Breast epithelium (tissue), 4 donors: ENCODE measurements around the gene R3HDML. TPM values are rescaled to one million over a fixed set of nuclear protein-coding genes. Genes with fewer than 3 reads are reported as not detected.

Source experiments
- DNase-seq, 2 donors: peaks; one replicate each; pipeline ENCODE4 v3.0.0-alpha.2; 2019; ENCODE audit warnings: low spot score in 2 of 2
- H3K27ac ChIP-seq, 2 donors: fragments of 200-600 bp; sonication (generic) in 1 of 2; one replicate each; pipeline ENCODE4 v1.5.1; 2016 to 2019; ENCODE audit warnings: mild to moderate bottlenecking in 1 of 2
- H3K27me3 ChIP-seq, 2 donors: fragments of 200-600 bp; sonication (generic) in 1 of 2; one replicate each; pipeline versions ENCODE4 v1.5.1 to v1.6.0; 2017 to 2019; ENCODE audit warnings: control low read depth in 1 of 2, mild to moderate bottlenecking in 1 of 2
- H3K36me3 ChIP-seq: fragments of 200-600 bp; one replicate; pipeline ENCODE4 v1.5.1; 2019
- H3K4me1 ChIP-seq, 2 donors: fragments of 200-600 bp; sonication (generic); one replicate each; pipeline ENCODE4 v1.5.1; 2016 to 2019; ENCODE audit warnings: control low read depth in 1 of 2
- H3K4me3 ChIP-seq, 3 donors: fragments of 200-600 bp; sonication (generic); 1 replicate in 2 of 3; 2 replicates in 1 of 3; pipeline ENCODE4 v1.5.1; 2016 to 2019; ENCODE audit warnings: mild to moderate bottlenecking in 3 of 3, moderate library complexity in 2 of 3
- H3K9me3 ChIP-seq, 2 donors: fragments of 200-600 bp; sonication (generic) in 1 of 2; one replicate each; pipeline ENCODE4 v1.5.1; 2016 to 2019; ENCODE audit warnings: control low read depth in 1 of 2
- POLR2A ChIP-seq: fragments of 450-650 bp; IDR thresholded peaks from one replicate; pipeline ENCODE4 v1.6.1; 2016; ENCODE audit warnings: antibody characterized with exemption, mild to moderate bottlenecking, moderate library complexity
- POLR2AphosphoS5 ChIP-seq, 3 donors: sonication (generic); formaldehyde crosslinking; IDR thresholded peaks; one replicate each; pipeline ENCODE4 v1.6.1; 2017; ENCODE audit warnings: antibody characterized with exemption in 3 of 3
- intact Hi-C: fragments of 100-400 bp; cut with DNase I; formaldehyde crosslinking; loops from one replicate; pipeline ENCODE4 v1.15.1; 2023; ENCODE audit warnings: low total_unique reads
- total RNA-seq, 3 donors: library from RNA; depleted of rRNA; stranded (reverse); fragments of >200 nt; gene quantifications; one replicate each; pipeline ENCODE4 v1.1.0, GENCODE V29; 2016
- TF ChIP-seq, protein P1 (sequence below), 3 donors: fragments of 450-650 bp; IDR thresholded peaks; one replicate each; pipeline ENCODE4 v1.5.1; 2016 to 2017; ENCODE audit warnings: antibody characterized with exemption in 3 of 3, mild to moderate bottlenecking in 3 of 3, moderate library complexity in 3 of 3

R3HDML gene
- total RNA-seq, 3 donors from 2014 or later, result not detected

GRCh38 chr20:44398335-44398734 lies 61.5 kb downstream of the R3HDML start:
- no peak for DNase-seq
- Histone ChIP-seq H3K27me3 (no peaks in the 10 kb centered on the region), H3K4me3 (no peak overlapping the region), H3K36me3 (no peaks in the 10 kb centered on the region), H3K27ac (no peak overlapping the region), H3K4me1 (no peaks in the 10 kb centered on the region), H3K9me3 (no peaks in the 10 kb centered on the region)
- TF ChIP-seq POLR2AphosphoS5 (IDR thresholded peaks at IDR 0.05), result no peak
- TF ChIP-seq, protein P1, sequence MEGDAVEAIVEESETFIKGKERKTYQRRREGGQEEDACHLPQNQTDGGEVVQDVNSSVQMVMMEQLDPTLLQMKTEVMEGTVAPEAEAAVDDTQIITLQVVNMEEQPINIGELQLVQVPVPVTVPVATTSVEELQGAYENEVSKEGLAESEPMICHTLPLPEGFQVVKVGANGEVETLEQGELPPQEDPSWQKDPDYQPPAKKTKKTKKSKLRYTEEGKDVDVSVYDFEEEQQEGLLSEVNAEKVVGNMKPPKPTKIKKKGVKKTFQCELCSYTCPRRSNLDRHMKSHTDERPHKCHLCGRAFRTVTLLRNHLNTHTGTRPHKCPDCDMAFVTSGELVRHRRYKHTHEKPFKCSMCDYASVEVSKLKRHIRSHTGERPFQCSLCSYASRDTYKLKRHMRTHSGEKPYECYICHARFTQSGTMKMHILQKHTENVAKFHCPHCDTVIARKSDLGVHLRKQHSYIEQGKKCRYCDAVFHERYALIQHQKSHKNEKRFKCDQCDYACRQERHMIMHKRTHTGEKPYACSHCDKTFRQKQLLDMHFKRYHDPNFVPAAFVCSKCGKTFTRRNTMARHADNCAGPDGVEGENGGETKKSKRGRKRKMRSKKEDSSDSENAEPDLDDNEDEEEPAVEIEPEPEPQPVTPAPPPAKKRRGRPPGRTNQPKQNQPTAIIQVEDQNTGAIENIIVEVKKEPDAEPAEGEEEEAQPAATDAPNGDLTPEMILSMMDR (IDR thresholded peaks at IDR 0.05), result no peak
- TF ChIP-seq POLR2A, result no peak
- intact Hi-C loops, result no loop called here

- Histone ChIP-seq H3K36me3 (no peaks in the 10 kb centered on the region), H3K4me1 (no peaks in the 10 kb centered on the region), H3K9me3 (no peaks in the 10 kb centered on the region), H3K4me3 (no peak overlapping the region), H3K27ac (no peak overlapping the region), H3K27me3 (no peaks in the 10 kb centered on the region)
- intact Hi-C loops, result no loop called here
- no peak for TF ChIP-seq POLR2AphosphoS5 (IDR thresholded peaks at IDR 0.05)
- no peak for TF ChIP-seq POLR2A
- TF ChIP-seq, protein P1 (IDR thresholded peaks at IDR 0.05), result no peak
- no peak for DNase-seq
Measured at GRCh38 chr20:44399446-44399845, 62.6 kb downstream of the R3HDML start.

GRCh38 chr20:44400671-44400969 lies 63.8 kb downstream of the R3HDML start:
- no peak for DNase-seq
- intact Hi-C loops, result no loop called here
- no peak overlapping the region for H3K27ac ChIP-seq
- no peaks in the 10 kb centered on the region for H3K27me3 ChIP-seq
- H3K9me3 ChIP-seq, result no peaks in the 10 kb centered on the region
- H3K4me1 ChIP-seq, result no peaks in the 10 kb centered on the region
- no peaks in the 10 kb centered on the region for H3K36me3 ChIP-seq
- no peak overlapping the region for H3K4me3 ChIP-seq
- no peak for TF ChIP-seq POLR2AphosphoS5 (IDR thresholded peaks at IDR 0.05)
- TF ChIP-seq POLR2A, result no peak
- TF ChIP-seq, protein P1 (IDR thresholded peaks at IDR 0.05), result no peak

Other genes with a start within 250 kb of the R3HDML start
- gene JPH2, start 149.9 kb upstream of the R3HDML start, total RNA-seq, result 10 to 100 TPM in 2 of 3 donors, 1 to 10 TPM in 1; 9.3 to 16.4 (median 16.2) TPM
- gene OSER1, start 126.3 kb upstream of the R3HDML start, total RNA-seq, result 10 to 100 TPM; 59.6 to 73.8 (median 67.2) TPM
- not detected for gene GDAP1L1, start 89.7 kb upstream of the R3HDML start, total RNA-seq
- 10 to 100 TPM in 1 of 3 donors, 1 to 10 TPM in 2; 8.8 to 17.0 (median 9.2) TPM for gene FITM2, start 25.8 kb upstream of the R3HDML start, total RNA-seq
- 1 to 10 TPM in 1 of 3 donors, not detected in 2; 1.6 TPM for gene HNF4A, start 18.7 kb downstream of the R3HDML start, total RNA-seq
- 10 to 100 TPM; 13.5 to 40.8 (median 14.7) TPM for gene TTPAL, start 138.8 kb downstream of the R3HDML start, total RNA-seq
- 100 to 1,000 TPM in 2 of 3 donors, 10 to 100 TPM in 1; 91.1 to 254 (median 100) TPM for gene SERINC3, start 185.0 kb downstream of the R3HDML start, total RNA-seq
- gene PKIG, start 245.5 kb downstream of the R3HDML start, total RNA-seq, result 100 to 1,000 TPM in 1 of 3 donors, 10 to 100 TPM in 2; 59.9 to 102 (median 99.1) TPM